MCF 10A (cell line): Measurements from ENCODE around the gene MOK. TPM values are rescaled to one million over a fixed set of nuclear protein-coding genes. Genes with fewer than 3 reads are reported as not detected.

Experiments
- BruUV-seq: library from RNA; stranded (reverse); fragments of 400-500 nt; replicated peaks from 2 replicates; lab custom pipeline; 2021; lab: Mats Ljungman, UMichigan
- CTCF ChIA-PET: fragments of 300-600 bp; sonication (Branson Sonifier 250); formaldehyde crosslinking; extraction: SDS; loops from one replicate; lab custom pipeline; 2021; ENCODE audit warnings: antibody characterized with exemption, inconsistent platforms; lab: Yijun Ruan, JAX
- POLR2A ChIA-PET: fragments of 300-600, 350-650 bp; sonication (Branson Sonifier 250); formaldehyde crosslinking; extraction: SDS; loops from one replicate; lab custom pipeline; 2020; ENCODE audit warnings: antibody characterized with exemption, inconsistent platforms; lab: Yijun Ruan, JAX
- DNase-seq: peaks from one replicate; pipeline ENCODE4 v3.0.0-alpha.2; 2018; ENCODE audit not compliant: unreplicated experiment
- H3K27ac Mint-ChIP-seq: one replicate; pipeline ENCODE4 v1.8.0; 2022; ENCODE audit warnings: mild to moderate bottlenecking, low read depth, mixed read lengths; ENCODE audit not compliant: unreplicated experiment
- H3K27me3 Mint-ChIP-seq: one replicate; pipeline ENCODE4 v1.8.0; 2022; ENCODE audit warnings: mixed read lengths; ENCODE audit not compliant: insufficient read depth, unreplicated experiment
- H3K36me3 Mint-ChIP-seq: one replicate; pipeline ENCODE4 v1.8.0; 2022; ENCODE audit warnings: mild to moderate bottlenecking, moderate library complexity, mixed read lengths; ENCODE audit not compliant: insufficient read depth, unreplicated experiment
- H3K4me1 Mint-ChIP-seq: one replicate; pipeline ENCODE4 v1.8.0; 2022; ENCODE audit warnings: mixed read lengths; ENCODE audit not compliant: insufficient read depth, unreplicated experiment
- H3K4me3 Mint-ChIP-seq: one replicate; pipeline ENCODE4 v1.8.0; 2022; ENCODE audit warnings: mild to moderate bottlenecking, moderate library complexity, mixed read lengths; ENCODE audit not compliant: unreplicated experiment
- H3K9me3 Mint-ChIP-seq: one replicate; pipeline ENCODE4 v1.8.0; 2022; ENCODE audit warnings: mixed read lengths; ENCODE audit not compliant: unreplicated experiment
- CTCF ChIP-seq: fragments of 200-600 bp; IDR thresholded peaks from one replicate; pipeline ENCODE4 v1.8.0; 2022; ENCODE audit warnings: antibody characterized with exemption, mild to moderate bottlenecking; ENCODE audit not compliant: unreplicated experiment
- intact Hi-C: fragments of 100-400 bp; cut with micrococcal nuclease; formaldehyde crosslinking; loops from 2 replicates; pipeline ENCODE4 v1.14.1; 2022
- total RNA-seq: library from RNA; stranded (reverse); gene quantifications from 2 replicates; pipeline ENCODE4 v1.2.3, GENCODE V29; 2022

MOK gene
- total RNA-seq, 1 experiment from 2014 or later = 98.9 TPM

DNA sequence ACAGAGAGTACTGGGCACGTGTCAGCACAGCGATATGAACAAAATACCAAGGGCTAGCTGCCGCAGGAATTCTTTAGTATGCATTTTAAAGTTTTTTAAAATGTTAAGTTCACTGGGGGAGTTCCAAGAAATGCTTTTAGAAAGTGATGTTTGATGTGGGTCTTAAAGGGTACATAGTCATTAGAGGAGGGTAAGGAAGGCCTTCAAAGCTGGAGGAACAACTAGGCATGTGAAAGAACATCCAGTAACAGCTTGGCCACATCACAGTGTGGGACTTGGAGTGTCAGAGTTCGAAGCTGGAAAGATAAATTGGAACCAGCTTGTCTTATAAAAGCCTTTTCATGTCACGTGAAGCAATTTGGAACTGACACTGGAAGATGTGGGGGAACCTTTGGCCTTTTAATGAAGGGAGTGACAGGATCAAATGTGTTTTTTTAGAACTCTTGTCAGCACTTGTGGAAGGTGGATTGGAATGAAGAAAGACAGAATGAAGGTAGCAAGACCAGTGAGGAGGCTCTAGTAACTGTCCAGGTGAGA is 107.6 kb downstream of the MOK start:
- no peak for TF ChIP-seq CTCF
- ChIA-PET POLR2A (interaction anchor here (0.7 to 1.5 kb wide), 3 partner anchors 9 to 16 kb away, joined by 3 to 4 read pairs (median 3); no protein-coding TSS in a partner anchor), CTCF (no interaction called here)
- DNase-seq = no peak
- Mint-ChIP-seq H3K36me3 (peaks cover 62% of the 10 kb centered on the region), H3K9me3 (no peaks in the 10 kb centered on the region), H3K4me1 (no peaks in the 10 kb centered on the region), H3K27me3 (no peaks in the 10 kb centered on the region), H3K4me3 (no peak overlapping the region), H3K27ac (no peak overlapping the region)
- intact Hi-C loops = no loop called here
- no TSS peak for BruUV-seq

- no peak for TF ChIP-seq CTCF
- BruUV-seq = no TSS peak
- H3K27me3 Mint-ChIP-seq = no peaks in the 10 kb centered on the region
- H3K36me3 Mint-ChIP-seq = peaks cover 61% of the 10 kb centered on the region
- H3K9me3 Mint-ChIP-seq = no peaks in the 10 kb centered on the region
- H3K4me1 Mint-ChIP-seq = no peaks in the 10 kb centered on the region
- H3K27ac Mint-ChIP-seq = no peak overlapping the region
- intact Hi-C loops = no loop called here
- H3K4me3 Mint-ChIP-seq = no peak overlapping the region
- DNase-seq = no peak
- POLR2A ChIA-PET = interaction anchor here (0.7 to 1.5 kb wide), 3 partner anchors 8 to 16 kb away, joined by 3 to 4 read pairs (median 3); no protein-coding TSS in a partner anchor
- CTCF ChIA-PET = no interaction called here
Observed at GRCh38 chr14:102196902-102197230, 108.1 kb downstream of the MOK start.

- Mint-ChIP-seq H3K9me3 (no peaks in the 10 kb centered on the region), H3K36me3 (peaks cover 55% of the 10 kb centered on the region), H3K27ac (no peak overlapping the region), H3K4me3 (no peak overlapping the region), H3K27me3 (no peaks in the 10 kb centered on the region), H3K4me1 (no peaks in the 10 kb centered on the region)
- POLR2A ChIA-PET = interaction anchor here (0.7 to 1.5 kb wide), 5 partner anchors 8 to 107 kb away, joined by 3 to 4 read pairs (median 3); no protein-coding TSS in a partner anchor
- CTCF ChIA-PET = interaction anchor here (1.0 kb wide), 1 partner anchor 125 kb away, joined by 3 read pairs; no protein-coding TSS in a partner anchor
- no peak for DNase-seq
- intact Hi-C loops = no loop called here
- no peak for TF ChIP-seq CTCF
- BruUV-seq = no TSS peak
Observed at GRCh38 chr14:102196039-102196901, 108.7 kb downstream of the MOK start.

DNA sequence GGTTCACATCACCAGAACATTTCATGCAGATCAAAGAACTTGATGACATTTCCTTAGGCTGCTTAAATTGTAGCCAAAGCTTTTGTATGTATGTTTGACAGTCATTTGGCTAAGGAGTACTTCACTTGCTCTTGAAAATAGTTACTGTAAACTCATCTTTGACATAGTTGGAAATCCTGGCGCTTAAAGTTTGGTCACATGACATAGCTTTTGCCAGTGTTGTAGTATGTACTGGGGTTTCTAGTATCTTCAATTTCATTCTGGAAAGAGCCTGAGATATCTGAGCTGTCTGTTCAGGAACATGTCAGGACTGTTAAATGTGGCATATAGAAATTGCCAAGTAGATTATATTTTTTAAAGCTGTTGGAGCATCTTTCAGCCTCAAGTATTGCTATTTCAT is 109.5 kb downstream of the MOK start:
- H3K9me3 Mint-ChIP-seq = no peaks in the 10 kb centered on the region
- ChIA-PET CTCF (interaction anchor here (1.0 kb wide), 1 partner anchor 126 kb away, joined by 3 read pairs; no protein-coding TSS in a partner anchor), POLR2A (interaction anchor here (0.9 kb wide), 2 partner anchors 35 to 108 kb away, joined by 3 to 4 read pairs; no protein-coding TSS in a partner anchor)
- H3K4me1 Mint-ChIP-seq = no peaks in the 10 kb centered on the region
- H3K27me3 Mint-ChIP-seq = no peaks in the 10 kb centered on the region
- no peak overlapping the region for H3K27ac Mint-ChIP-seq
- no peak for TF ChIP-seq CTCF
- H3K4me3 Mint-ChIP-seq = no peak overlapping the region
- DNase-seq = no peak
- H3K36me3 Mint-ChIP-seq = peaks cover 51% of the 10 kb centered on the region
- intact Hi-C loops = no loop called here
- no TSS peak for BruUV-seq
